Measurements from ENCODE around the gene PKP4. TPM values are rescaled to one million over a fixed set of nuclear protein-coding genes. Genes with fewer than 3 reads are reported as not detected.
"Not testable (repeated sequence)": the region's sequence is repeated elsewhere in the genome, so short reads cannot be mapped to it uniquely, and the experiment has no call there.

Gene PKP4
- polyA plus RNA-seq, 1 donor from 2014 or later, result 24.2 TPM

DNA sequence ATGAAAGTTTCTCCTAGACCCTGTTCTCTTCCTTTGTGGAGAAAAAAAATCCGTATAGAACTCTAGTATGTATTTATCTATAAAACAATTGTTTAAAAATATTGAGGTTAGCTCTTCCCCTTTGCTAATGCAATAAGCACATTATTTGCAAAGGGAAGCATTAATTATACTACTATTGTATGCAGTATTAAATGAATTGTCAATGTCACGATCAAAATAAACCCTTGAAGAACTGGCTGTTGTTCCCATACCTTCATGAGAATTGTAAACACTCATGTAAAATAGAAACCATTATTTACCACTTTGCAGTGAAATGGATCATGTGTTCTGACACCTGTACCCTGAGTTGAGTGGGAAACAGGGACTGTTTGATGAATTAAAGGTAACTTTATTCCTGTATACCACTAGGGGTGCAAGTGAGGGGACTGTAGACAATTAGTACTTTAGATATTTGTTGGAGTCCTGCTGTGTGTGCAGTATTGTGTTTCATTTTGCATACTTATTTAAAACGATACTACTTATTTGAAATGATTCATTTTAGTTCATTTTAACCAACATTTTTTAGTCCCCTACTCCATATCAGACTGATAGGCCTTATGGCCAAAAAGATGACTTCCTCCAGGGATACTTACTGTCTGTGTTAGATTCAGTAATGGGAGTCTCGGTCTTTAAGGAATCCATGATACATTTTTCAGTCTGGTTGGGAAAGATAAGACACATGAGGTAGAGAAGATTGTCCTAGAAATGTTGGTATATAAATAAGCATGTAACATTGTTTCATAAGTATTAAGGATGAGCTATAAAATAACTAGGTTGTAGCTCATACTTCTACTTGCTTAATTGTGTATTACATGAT lies 7.9 kb downstream of the PKP4 start:
- TF ChIP-seq, protein P1, sequence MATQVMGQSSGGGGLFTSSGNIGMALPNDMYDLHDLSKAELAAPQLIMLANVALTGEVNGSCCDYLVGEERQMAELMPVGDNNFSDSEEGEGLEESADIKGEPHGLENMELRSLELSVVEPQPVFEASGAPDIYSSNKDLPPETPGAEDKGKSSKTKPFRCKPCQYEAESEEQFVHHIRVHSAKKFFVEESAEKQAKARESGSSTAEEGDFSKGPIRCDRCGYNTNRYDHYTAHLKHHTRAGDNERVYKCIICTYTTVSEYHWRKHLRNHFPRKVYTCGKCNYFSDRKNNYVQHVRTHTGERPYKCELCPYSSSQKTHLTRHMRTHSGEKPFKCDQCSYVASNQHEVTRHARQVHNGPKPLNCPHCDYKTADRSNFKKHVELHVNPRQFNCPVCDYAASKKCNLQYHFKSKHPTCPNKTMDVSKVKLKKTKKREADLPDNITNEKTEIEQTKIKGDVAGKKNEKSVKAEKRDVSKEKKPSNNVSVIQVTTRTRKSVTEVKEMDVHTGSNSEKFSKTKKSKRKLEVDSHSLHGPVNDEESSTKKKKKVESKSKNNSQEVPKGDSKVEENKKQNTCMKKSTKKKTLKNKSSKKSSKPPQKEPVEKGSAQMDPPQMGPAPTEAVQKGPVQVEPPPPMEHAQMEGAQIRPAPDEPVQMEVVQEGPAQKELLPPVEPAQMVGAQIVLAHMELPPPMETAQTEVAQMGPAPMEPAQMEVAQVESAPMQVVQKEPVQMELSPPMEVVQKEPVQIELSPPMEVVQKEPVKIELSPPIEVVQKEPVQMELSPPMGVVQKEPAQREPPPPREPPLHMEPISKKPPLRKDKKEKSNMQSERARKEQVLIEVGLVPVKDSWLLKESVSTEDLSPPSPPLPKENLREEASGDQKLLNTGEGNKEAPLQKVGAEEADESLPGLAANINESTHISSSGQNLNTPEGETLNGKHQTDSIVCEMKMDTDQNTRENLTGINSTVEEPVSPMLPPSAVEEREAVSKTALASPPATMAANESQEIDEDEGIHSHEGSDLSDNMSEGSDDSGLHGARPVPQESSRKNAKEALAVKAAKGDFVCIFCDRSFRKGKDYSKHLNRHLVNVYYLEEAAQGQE (IDR thresholded peaks at IDR 0.05; ENCODE audit: borderline replicate concordance), result no peak
- peak; percentile 52 for TF ChIP-seq CTCF (IDR thresholded peaks at IDR 0.05; ENCODE audit: poor library complexity, severe bottlenecking)
- TF ChIP-seq RAD21 (conservative IDR thresholded peaks at IDR 0.05), result no peak
- no peak for TF ChIP-seq POLR2AphosphoS5 (IDR thresholded peaks at IDR 0.05)
- TF ChIP-seq EP300 (conservative IDR thresholded peaks at IDR 0.05; ENCODE audit: poor library complexity, severe bottlenecking), result no peak
- Histone ChIP-seq H3K79me2 (replicated peaks; ENCODE audit: insufficient read depth, low read length) (peaks cover 39% of the 10 kb centered on the region), H3K36me3 (ENCODE audit: insufficient read depth, low read length) (no peaks in the 10 kb centered on the region), H3F3A (ENCODE audit: insufficient read depth, low read length, poor library complexity, severe bottlenecking) (no peaks in the 10 kb centered on the region), H4K20me1 (ENCODE audit: insufficient read depth) (no peaks in the 10 kb centered on the region), H3K4me2 (ENCODE audit: low read length) (no peak overlapping the region), H3K27ac (ENCODE audit: low read length) (no peak overlapping the region), H3K9ac (ENCODE audit: low read length) (no peak overlapping the region), H2AFZ (ENCODE audit: low read depth, low read length) (no peak overlapping the region), H3K9me3 (ENCODE audit: low read length) (no peaks in the 10 kb centered on the region), H3K9me2 (ENCODE audit: insufficient read depth, low read length) (no peaks in the 10 kb centered on the region), H3K4me3 (ENCODE audit: low read length) (no peak overlapping the region), H3K27me3 (ENCODE audit: insufficient read depth, low read depth, low read length) (no peaks in the 10 kb centered on the region)

DNA sequence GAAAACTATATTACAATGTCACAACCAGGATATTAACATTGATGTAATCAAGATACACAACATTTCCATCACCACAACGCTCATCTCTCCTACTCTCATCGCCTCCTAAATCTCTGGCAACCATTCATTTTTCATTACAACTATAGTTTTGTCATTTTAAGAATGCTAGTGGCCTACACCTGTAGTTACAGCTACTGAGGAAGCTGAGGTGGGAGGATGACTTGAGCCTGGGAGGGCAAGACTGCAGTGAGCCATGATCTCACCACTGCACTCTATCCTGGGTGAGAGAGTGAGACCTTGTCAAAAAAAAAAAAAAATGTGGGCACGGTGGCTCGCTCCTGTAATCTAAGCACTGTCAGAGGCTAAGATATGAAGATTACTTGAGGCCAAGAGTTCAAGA lies 10.5 kb downstream of the PKP4 start:
- no peak overlapping the region for H3K4me3 ChIP-seq (ENCODE audit: low read length)
- no peaks in the 10 kb centered on the region for H3K27me3 ChIP-seq (ENCODE audit: insufficient read depth, low read depth, low read length)
- no peak overlapping the region for H2AFZ ChIP-seq (ENCODE audit: low read depth, low read length)
- peaks cover 16% of the 10 kb centered on the region for H3K79me2 ChIP-seq (replicated peaks; ENCODE audit: insufficient read depth, low read length)
- no peak overlapping the region for H3K9ac ChIP-seq (ENCODE audit: low read length)
- no peak overlapping the region for H3K27ac ChIP-seq (ENCODE audit: low read length)
- TF ChIP-seq CTCF (IDR thresholded peaks at IDR 0.05; ENCODE audit: poor library complexity, severe bottlenecking), result no peak
- TF ChIP-seq EP300 (conservative IDR thresholded peaks at IDR 0.05; ENCODE audit: poor library complexity, severe bottlenecking), result no peak
- TF ChIP-seq, protein P1 (IDR thresholded peaks at IDR 0.05; ENCODE audit: borderline replicate concordance), result no peak
- TF ChIP-seq SMC3 (conservative IDR thresholded peaks at IDR 0.05; ENCODE audit: poor library complexity), result no peak
- TF ChIP-seq RAD21 (conservative IDR thresholded peaks at IDR 0.05), result no peak
- TF ChIP-seq MXI1 (conservative IDR thresholded peaks at IDR 0.05; ENCODE audit: poor library complexity, severe bottlenecking), result no peak
- no peak for TF ChIP-seq EZH2 (IDR thresholded peaks at IDR 0.05; ENCODE audit: borderline replicate concordance, insufficient read depth, low read length, poor library complexity, severe bottlenecking)
- TF ChIP-seq TAF1 (IDR thresholded peaks at IDR 0.05; ENCODE audit: low read depth), result no peak
- H4K20me1 ChIP-seq (ENCODE audit: insufficient read depth), result no peaks in the 10 kb centered on the region
- H3F3A ChIP-seq (ENCODE audit: insufficient read depth, low read length, poor library complexity, severe bottlenecking), result no peaks in the 10 kb centered on the region
- H3K36me3 ChIP-seq (ENCODE audit: insufficient read depth, low read length), result no peaks in the 10 kb centered on the region
- no peaks in the 10 kb centered on the region for H3K9me2 ChIP-seq (ENCODE audit: insufficient read depth, low read length)
- no peaks in the 10 kb centered on the region for H3K9me3 ChIP-seq (ENCODE audit: low read length)
- H3K4me2 ChIP-seq (ENCODE audit: low read length), result no peak overlapping the region

DNA sequence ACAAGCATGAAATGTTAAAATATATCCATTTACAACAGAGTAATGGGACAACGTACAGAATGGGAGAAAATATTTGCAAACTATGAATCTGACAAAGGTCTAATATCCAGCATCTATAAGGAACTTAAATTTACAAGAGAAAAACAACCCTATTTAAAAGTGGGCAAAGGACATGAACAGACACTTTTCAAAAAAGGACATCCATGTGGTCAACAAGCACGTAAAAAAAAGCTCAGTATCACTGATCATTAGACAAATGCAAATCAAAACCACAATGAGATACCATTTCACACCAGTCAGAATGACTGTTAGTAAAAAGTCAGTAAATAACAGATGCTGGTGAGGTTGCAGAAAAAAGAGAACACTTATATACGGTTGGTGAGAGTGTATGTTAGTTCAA lies 16.1 kb downstream of the PKP4 start:
- not testable (repeated sequence) for H3K36me3 ChIP-seq (ENCODE audit: insufficient read depth, low read length); H3K9me3 ChIP-seq (ENCODE audit: low read length); H3K9ac ChIP-seq (ENCODE audit: low read length); H3K79me2 ChIP-seq (replicated peaks; ENCODE audit: insufficient read depth, low read length); H3K4me3 ChIP-seq (ENCODE audit: low read length); H3K9me2 ChIP-seq (ENCODE audit: insufficient read depth, low read length); H3K27ac ChIP-seq (ENCODE audit: low read length); H2AFZ ChIP-seq (ENCODE audit: low read depth, low read length); H3K27me3 ChIP-seq (ENCODE audit: insufficient read depth, low read depth, low read length); H4K20me1 ChIP-seq (ENCODE audit: insufficient read depth); H3K4me2 ChIP-seq (ENCODE audit: low read length); H3F3A ChIP-seq (ENCODE audit: insufficient read depth, low read length, poor library complexity, severe bottlenecking)
